Keratinocyte (primary cell): ENCODE data around the gene ROPN1L.

Source experiments
- CTCF ChIP-seq, 3 experiments: IDR thresholded peaks in 1 of 3; conservative IDR thresholded peaks in 1 of 3; optimal IDR thresholded peaks in 1 of 3; 2 replicates in 2 of 3; 3 replicates in 1 of 3; pipeline versions ENCODE3 to v1.5.1; 2011; ENCODE audit warnings: low read length in 3 of 3, mild to moderate bottlenecking in 3 of 3, moderate library complexity in 2 of 3, control low read depth in 1 of 3, inconsistent platforms in 1 of 3; ENCODE audit not compliant: insufficient read depth in 2 of 3; ENCODE audit errors: extremely low read depth in 1 of 3
- EZH2 ChIP-seq: IDR thresholded peaks from one replicate; pipeline ENCODE4 v1.6.1; 2012; ENCODE audit warnings: inconsistent platforms, mild to moderate bottlenecking, low read length, moderate library complexity

DNA sequence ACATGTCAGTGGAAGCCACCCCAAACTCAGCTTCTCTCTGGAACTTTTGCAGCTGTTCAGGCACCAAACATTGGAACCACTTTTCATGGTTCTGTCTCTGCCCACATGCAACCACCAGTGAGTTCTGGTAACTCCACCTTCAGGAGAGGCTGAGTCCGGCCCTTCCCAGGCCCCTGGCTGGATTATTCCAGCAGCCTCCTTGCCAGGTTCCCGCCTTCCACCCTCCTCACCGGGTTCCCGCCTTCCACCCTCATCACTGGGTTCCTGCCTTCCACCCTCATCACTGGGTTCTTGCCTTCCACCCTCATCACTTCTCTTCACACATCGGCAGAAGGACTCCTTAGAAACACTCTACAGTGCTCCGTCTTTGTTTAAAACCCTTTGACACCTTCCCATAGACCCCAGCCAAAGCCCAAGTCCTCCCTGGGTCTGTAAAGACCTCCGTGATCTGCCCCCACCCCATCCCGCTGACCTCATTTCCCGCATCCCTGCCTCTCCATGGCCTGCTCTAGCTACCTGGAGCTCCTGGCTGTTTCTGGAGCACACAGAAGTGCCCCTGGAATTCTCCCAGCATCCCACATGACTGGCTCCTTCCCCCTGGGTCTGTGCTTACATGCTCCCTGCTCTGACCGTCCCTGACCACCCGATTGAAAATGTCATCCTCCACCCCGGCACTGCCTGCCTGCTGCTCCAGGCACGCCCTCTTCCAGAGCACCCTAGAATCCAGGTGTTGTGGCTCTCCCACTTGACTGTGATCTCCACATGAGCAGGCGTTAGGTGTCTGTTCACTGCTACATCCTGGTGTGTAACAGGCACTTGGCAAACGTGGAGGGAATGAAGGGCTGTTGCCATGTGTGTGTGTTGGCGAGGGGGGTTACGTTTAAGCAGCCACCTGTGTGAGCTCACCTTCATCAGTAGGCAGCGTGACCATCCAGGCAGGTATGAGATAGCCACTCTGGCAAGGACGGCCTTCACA is 17.7 kb downstream of the ROPN1L start:
- TF ChIP-seq CTCF (optimal IDR thresholded peaks at IDR 0.05 in 1 of 3, IDR thresholded peaks at IDR 0.05 in 1 of 3, conservative IDR thresholded peaks at IDR 0.05 in 1 of 3; ENCODE audit: extremely low read depth in 1 of 3, insufficient read depth in 2 of 3, low read length in 3 of 3) (no peak), EZH2 (no peak)
